Measurements from ENCODE around the gene MAP7D2. TPM values are rescaled to one million over a fixed set of nuclear protein-coding genes. Genes with fewer than 3 reads are reported as not detected.

Gene MAP7D2
- total and polyA plus RNA-seq, 7 donors, result 0.07 to 1.2 (median 0.46) TPM; not detected in 1

DNA sequence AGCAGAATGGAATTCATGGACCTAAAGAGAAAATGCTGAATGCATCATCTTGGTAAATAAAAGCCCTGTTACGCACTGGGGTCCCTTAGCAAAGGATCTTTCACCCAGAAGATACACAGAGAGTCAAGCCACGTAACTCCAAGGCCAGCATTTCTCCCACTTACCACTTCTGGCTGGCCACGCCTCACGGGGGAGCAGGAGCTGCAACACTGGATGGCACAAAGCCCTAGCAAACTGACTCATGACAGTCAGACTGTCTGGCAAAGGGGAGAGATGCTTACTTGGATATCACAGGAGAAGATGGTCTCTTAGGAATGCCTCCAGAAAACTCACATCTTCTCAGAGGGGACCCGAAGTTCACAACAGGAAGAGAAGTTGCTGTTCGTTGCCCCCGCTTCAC is 74.5 kb downstream of the MAP7D2 start:
- no peaks in the 10 kb centered on the region for H3K4me1 ChIP-seq
- ATAC-seq (no peak), DNase-seq (no peak)
- no peaks in the 10 kb centered on the region for H3K9me3 ChIP-seq
- 82 to 100% (median 91%) methylated on average over 6 to 7 of the region's 7 CpGs for WGBS, 3 donors
- H3K36me3 ChIP-seq (ENCODE audit: insufficient read depth in 1 of 2, low read depth in 1 of 2), result no peaks in the 10 kb centered on the region
- intact Hi-C loops (cut with DNase I), result no loop called here
- no peaks in the 10 kb centered on the region for H3K27me3 ChIP-seq (ENCODE audit: insufficient read depth in 3 of 3, low read length in 2 of 3)
- no peak overlapping the region for H3K27ac ChIP-seq
- TF ChIP-seq, protein P1, sequence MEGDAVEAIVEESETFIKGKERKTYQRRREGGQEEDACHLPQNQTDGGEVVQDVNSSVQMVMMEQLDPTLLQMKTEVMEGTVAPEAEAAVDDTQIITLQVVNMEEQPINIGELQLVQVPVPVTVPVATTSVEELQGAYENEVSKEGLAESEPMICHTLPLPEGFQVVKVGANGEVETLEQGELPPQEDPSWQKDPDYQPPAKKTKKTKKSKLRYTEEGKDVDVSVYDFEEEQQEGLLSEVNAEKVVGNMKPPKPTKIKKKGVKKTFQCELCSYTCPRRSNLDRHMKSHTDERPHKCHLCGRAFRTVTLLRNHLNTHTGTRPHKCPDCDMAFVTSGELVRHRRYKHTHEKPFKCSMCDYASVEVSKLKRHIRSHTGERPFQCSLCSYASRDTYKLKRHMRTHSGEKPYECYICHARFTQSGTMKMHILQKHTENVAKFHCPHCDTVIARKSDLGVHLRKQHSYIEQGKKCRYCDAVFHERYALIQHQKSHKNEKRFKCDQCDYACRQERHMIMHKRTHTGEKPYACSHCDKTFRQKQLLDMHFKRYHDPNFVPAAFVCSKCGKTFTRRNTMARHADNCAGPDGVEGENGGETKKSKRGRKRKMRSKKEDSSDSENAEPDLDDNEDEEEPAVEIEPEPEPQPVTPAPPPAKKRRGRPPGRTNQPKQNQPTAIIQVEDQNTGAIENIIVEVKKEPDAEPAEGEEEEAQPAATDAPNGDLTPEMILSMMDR (IDR thresholded peaks at IDR 0.05), result no peak
- no peak overlapping the region for H3K4me3 ChIP-seq

DNA sequence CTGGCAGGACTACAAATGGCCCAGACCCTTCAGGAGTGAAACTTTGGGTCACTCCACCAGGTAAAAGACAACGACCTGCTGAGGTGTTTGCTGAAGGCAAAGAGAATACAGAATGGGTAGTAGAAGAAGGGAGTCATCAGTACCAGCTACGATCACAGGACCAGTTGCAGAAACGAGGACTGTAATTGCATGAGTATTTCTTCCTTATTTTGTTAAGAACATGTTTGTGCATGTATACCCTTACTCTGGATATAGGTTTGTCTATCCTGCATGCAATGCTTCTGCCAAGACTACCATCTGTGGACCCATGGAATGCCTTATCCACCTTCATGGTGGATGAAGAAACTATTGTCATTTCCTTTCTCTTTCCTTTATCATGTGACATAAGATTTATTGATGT is 77.7 kb downstream of the MAP7D2 start:
- DNase-seq (no peak), ATAC-seq (no peak)
- Histone ChIP-seq H3K36me3 (ENCODE audit: insufficient read depth in 1 of 2, low read depth in 1 of 2) (no peaks in the 10 kb centered on the region), H3K27ac (no peak overlapping the region), H3K4me3 (no peak overlapping the region), H3K27me3 (ENCODE audit: insufficient read depth in 3 of 3, low read length in 2 of 3) (no peaks in the 10 kb centered on the region), H3K9me3 (no peaks in the 10 kb centered on the region), H3K4me1 (no peaks in the 10 kb centered on the region)
- intact Hi-C loops (cut with DNase I), result no loop called here
- WGBS, 3 donors, result 83 to 90% (median 88%) methylated on average over 3 of the region's 3 CpGs
- TF ChIP-seq, protein P1 (IDR thresholded peaks at IDR 0.05), result no peak

DNA sequence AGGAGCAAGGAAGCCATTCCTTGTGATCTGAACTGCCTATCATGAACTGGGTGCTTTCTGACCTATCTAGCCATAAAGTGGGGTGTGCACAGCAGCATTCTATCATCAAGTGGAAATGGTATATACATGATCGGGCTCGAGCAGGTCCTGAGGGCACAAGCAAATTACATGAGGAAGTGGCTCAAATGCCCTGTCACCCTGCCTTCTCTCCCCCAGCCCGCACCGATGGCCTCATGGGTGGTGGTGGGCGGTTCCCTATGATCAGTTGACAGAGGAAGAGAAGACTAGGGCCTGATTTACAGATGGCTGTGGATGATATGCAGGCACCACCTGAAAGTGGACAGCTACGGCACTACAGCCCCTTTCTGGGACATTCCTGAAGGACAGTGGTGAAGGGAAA is 79.5 kb downstream of the MAP7D2 start:
- ATAC-seq (no peak), DNase-seq (no peak)
- Histone ChIP-seq H3K27me3 (ENCODE audit: insufficient read depth in 3 of 3, low read length in 2 of 3) (no peaks in the 10 kb centered on the region), H3K27ac (no peak overlapping the region), H3K4me3 (no peak overlapping the region), H3K4me1 (no peaks in the 10 kb centered on the region), H3K36me3 (ENCODE audit: insufficient read depth in 1 of 2, low read depth in 1 of 2) (no peaks in the 10 kb centered on the region), H3K9me3 (no peaks in the 10 kb centered on the region)
- WGBS, 3 donors, result 88 to 96% (median 91%) methylated on average over 6 of the region's 6 CpGs
- intact Hi-C loops (cut with DNase I), result no loop called here
- TF ChIP-seq, protein P1 (IDR thresholded peaks at IDR 0.05), result no peak

DNA sequence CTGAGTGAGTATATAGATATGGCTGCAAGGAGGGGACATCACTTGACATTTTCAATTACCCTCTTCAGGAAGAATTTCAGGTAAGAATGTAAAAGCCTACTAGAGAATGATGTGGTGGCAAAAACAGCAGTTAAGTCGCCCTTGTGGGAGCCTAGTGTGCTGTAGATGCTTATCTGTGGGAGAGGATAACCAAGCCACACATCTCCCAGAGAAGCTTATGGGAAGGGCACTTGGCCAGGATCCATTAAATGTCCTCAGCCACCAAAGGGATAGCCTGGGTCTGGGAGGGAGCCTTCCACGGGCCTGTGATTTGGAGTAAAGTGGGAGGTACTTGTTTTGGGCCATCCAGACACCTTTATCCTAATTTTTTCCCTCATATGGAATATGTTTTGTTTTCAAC is 84.5 kb downstream of the MAP7D2 start:
- Histone ChIP-seq H3K4me1 (no peaks in the 10 kb centered on the region), H3K36me3 (ENCODE audit: insufficient read depth in 1 of 2, low read depth in 1 of 2) (no peaks in the 10 kb centered on the region), H3K27me3 (ENCODE audit: insufficient read depth in 3 of 3, low read length in 2 of 3) (no peaks in the 10 kb centered on the region), H3K9me3 (no peaks in the 10 kb centered on the region), H3K4me3 (no peak overlapping the region), H3K27ac (no peak overlapping the region)
- ATAC-seq (no peak), DNase-seq (no peak)
- intact Hi-C loops (cut with DNase I), result no loop called here
- TF ChIP-seq, protein P1 (IDR thresholded peaks at IDR 0.05), result no peak
- WGBS, 3 donors, result 68 to 76% (median 75%) methylated on average over 2 of the region's 2 CpGs

DNA sequence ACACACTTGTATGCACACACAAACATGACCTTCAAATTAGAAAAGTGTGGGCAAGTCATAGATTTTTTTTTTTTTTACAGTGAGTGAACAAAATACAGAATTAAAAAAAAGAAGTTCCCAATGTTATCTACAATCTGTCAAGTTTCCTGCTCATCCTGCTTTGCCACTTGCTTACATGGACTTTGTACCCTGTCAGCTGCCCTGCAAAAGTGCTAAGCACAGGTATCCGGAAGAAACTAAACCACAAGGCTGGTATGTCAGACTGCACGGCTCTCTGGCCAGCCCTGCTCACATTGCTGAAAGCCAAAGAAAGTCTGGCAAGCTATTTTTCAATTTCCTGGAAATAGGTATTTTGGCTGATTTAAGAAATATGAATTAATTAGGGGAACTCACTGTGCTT is 87.0 kb downstream of the MAP7D2 start:
- Histone ChIP-seq H3K27ac (no peak overlapping the region), H3K4me3 (no peak overlapping the region), H3K9me3 (no peaks in the 10 kb centered on the region), H3K36me3 (ENCODE audit: insufficient read depth in 1 of 2, low read depth in 1 of 2) (no peaks in the 10 kb centered on the region), H3K27me3 (ENCODE audit: insufficient read depth in 3 of 3, low read length in 2 of 3) (no peaks in the 10 kb centered on the region), H3K4me1 (no peaks in the 10 kb centered on the region)
- ATAC-seq, result no peak
- intact Hi-C loops (cut with DNase I), result no loop called here
- DNase-seq, result no peak
- 20 to 43% (median 38%) methylated on average over 2 of the region's 2 CpGs for WGBS, 3 donors
- TF ChIP-seq, protein P1 (IDR thresholded peaks at IDR 0.05), result no peak
